ENCODE measurements around the gene CLTA. TPM values are rescaled to one million over a fixed set of nuclear protein-coding genes. Genes with fewer than 3 reads are reported as not detected.

Gene CLTA
- total RNA-seq, 2 experiments from 2014 or later, result 32.0 to 32.8 TPM

DNA sequence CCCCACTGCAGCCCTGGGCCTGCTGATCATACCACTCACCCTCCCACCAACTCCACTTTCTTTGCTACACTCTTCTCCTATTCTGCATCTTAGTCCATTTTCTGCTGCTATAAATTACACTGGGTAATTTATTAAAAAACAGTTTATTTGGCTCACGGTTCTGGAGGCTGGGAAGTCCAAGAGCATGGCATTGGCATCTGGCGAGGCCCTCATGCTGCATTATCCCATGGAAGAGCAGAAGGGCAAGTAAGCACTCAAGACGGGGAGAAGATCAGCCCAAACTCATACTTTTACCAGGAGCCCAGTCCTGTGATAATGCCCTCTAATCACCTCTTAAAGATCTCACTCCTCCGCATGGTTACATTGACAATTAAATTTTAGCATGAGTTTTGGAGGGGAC is 44.8 kb upstream of the CLTA start:
- Histone ChIP-seq H3K9me3 (ENCODE audit: control insufficient read depth in 1 of 2, insufficient read depth in 1 of 2, low read length in 2 of 2) (peaks cover 7 to 12% of the 10 kb centered on the region in 2 experiments), H3K36me3 (ENCODE audit: insufficient read depth, low read length) (peaks cover 32% of the 10 kb centered on the region), H3K27ac (ENCODE audit: low read depth in 1 of 2, low read length in 2 of 2) (no peak overlapping the region), H3K27me3 (ENCODE audit: control insufficient read depth in 1 of 2, insufficient read depth in 2 of 2, low read length in 2 of 2) (no peaks in the 10 kb centered on the region), H3K4me1 (ENCODE audit: insufficient read depth, low read length) (peaks cover 99% of the 10 kb centered on the region), H3K4me3 (ENCODE audit: low read length) (no peak overlapping the region)
- ATAC-seq (ENCODE audit: poor library complexity) (no peak), DNase-seq (no peak)
- POLR2A ChIA-PET, result no interaction called here
- Mint-ChIP-seq H3K9me3 (peaks cover 10% of the 10 kb centered on the region), H3K36me3 (ENCODE audit: low read depth) (peaks cover 53% of the 10 kb centered on the region), H3K4me1 (ENCODE audit: low read depth) (peaks cover 91% of the 10 kb centered on the region), H3K27me3 (no peaks in the 10 kb centered on the region), H3K4me3 (peak overlapping the region; percentile 30), H3K27ac (peak overlapping the region; percentile 98)
- CTCF ChIA-PET, result interaction anchor here (1.5 to 2.0 kb wide), 2 partner anchors 9 to 21 kb away, joined by 3 to 6 read pairs; partner anchors contain the start of gene GLIPR2
- intact Hi-C loops (cut with DNase I, micrococcal nuclease), result no loop called here
- TF ChIP-seq, protein P1, sequence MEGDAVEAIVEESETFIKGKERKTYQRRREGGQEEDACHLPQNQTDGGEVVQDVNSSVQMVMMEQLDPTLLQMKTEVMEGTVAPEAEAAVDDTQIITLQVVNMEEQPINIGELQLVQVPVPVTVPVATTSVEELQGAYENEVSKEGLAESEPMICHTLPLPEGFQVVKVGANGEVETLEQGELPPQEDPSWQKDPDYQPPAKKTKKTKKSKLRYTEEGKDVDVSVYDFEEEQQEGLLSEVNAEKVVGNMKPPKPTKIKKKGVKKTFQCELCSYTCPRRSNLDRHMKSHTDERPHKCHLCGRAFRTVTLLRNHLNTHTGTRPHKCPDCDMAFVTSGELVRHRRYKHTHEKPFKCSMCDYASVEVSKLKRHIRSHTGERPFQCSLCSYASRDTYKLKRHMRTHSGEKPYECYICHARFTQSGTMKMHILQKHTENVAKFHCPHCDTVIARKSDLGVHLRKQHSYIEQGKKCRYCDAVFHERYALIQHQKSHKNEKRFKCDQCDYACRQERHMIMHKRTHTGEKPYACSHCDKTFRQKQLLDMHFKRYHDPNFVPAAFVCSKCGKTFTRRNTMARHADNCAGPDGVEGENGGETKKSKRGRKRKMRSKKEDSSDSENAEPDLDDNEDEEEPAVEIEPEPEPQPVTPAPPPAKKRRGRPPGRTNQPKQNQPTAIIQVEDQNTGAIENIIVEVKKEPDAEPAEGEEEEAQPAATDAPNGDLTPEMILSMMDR (IDR thresholded peaks at IDR 0.05), result no peak

DNA sequence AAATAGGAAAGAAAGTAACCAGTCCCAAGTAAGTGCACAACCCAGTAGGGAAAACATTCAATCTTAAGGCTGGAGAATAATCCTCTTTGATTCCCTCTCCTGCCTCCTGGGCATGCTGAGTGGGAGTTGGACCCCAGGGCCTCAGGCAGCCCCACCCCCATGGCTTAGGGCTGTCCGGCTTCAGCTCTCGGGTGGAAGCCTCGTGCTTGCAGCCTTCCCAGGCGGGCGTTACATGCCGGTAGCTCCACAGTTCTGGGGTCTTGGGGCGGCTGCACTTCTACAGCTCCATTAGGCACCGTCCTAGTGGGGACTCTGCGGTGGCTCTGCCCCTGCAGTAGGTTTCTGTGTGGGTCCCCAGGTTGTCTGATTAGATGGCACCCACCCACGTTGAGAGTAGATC is 44.1 kb upstream of the CLTA start:
- Histone ChIP-seq H3K4me3 (ENCODE audit: low read length) (no peak overlapping the region), H3K27me3 (ENCODE audit: control insufficient read depth in 1 of 2, insufficient read depth in 2 of 2, low read length in 2 of 2) (no peaks in the 10 kb centered on the region), H3K36me3 (ENCODE audit: insufficient read depth, low read length) (peaks cover 32% of the 10 kb centered on the region), H3K9me3 (ENCODE audit: control insufficient read depth in 1 of 2, insufficient read depth in 1 of 2, low read length in 2 of 2) (peaks cover 7 to 12% of the 10 kb centered on the region in 2 experiments), H3K4me1 (ENCODE audit: insufficient read depth, low read length) (peaks cover 99% of the 10 kb centered on the region), H3K27ac (ENCODE audit: low read depth in 1 of 2, low read length in 2 of 2) (no peak overlapping the region)
- Mint-ChIP-seq H3K36me3 (ENCODE audit: low read depth) (peaks cover 53% of the 10 kb centered on the region), H3K27ac (peak overlapping the region; percentile 98), H3K4me3 (no peak overlapping the region), H3K9me3 (peaks cover 10% of the 10 kb centered on the region), H3K4me1 (ENCODE audit: low read depth) (peaks cover 91% of the 10 kb centered on the region), H3K27me3 (no peaks in the 10 kb centered on the region)
- intact Hi-C loops (cut with DNase I, micrococcal nuclease), result no loop called here
- peak in 1 of 14 experiments; percentile 4 for DNase-seq
- ATAC-seq (ENCODE audit: poor library complexity), result no peak
- ChIA-PET CTCF (interaction anchor here (1.5 to 2.0 kb wide), 2 partner anchors 10 to 20 kb away, joined by 3 to 6 read pairs; partner anchors contain the start of gene GLIPR2), POLR2A (no interaction called here)
- TF ChIP-seq, protein P1 (IDR thresholded peaks at IDR 0.05), result no peak

DNA sequence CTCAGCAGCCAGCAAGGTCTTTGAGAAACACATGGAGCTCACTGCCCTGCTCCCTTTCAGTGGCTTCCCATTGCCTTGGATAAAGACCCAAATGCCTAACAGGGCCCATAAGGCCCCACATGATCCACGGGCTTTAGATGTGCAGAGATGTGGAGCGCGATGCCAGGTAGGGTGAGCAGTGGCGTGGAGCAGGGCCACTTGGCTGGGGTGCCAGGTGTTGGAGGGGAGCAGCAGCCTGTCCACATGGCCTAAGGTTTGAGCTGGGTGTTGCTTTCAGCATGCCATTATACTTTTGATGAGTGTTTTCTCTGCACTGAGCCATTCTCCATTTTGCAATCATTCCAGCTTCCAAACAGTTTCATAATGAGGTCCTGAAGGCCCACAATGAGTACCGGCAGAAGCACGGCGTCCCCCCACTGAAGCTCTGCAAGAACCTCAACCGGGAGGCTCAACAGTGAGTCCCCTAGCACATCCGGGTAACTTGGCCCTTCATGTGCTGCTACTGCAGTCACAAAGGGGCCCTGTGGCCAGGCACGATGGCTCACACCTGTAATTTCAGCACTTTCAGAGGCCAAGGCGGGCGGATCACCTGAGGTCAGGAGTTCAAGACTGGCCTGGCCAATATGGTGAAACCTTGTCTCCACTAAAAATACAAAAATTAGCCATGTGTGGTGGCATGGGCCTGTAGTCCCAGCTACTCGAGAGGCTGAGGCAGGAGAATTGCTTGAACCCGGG is 43.1 kb upstream of the CLTA start:
- peak overlapping the region in 1 of 2 donors; percentile 3 for H3K27ac ChIP-seq (ENCODE audit: low read depth in 1 of 2, low read length in 2 of 2)
- H3K36me3 ChIP-seq (ENCODE audit: insufficient read depth, low read length), result peaks cover 26% of the 10 kb centered on the region
- no peak overlapping the region for H3K4me3 ChIP-seq (ENCODE audit: low read length)
- DNase-seq, result peak in 1 of 14 experiments; percentile 7
- peak overlapping the region; percentile 98 for H3K27ac Mint-ChIP-seq
- peak overlapping the region; percentile 38 for H3K4me3 Mint-ChIP-seq
- ATAC-seq (ENCODE audit: poor library complexity), result no peak
- TF ChIP-seq, protein P1 (IDR thresholded peaks at IDR 0.05), result no peak
- ChIA-PET POLR2A (interaction anchor here (1.7 kb wide), 1 partner anchor 11 kb away, joined by 6 read pairs; the partner anchor contains the start of gene GLIPR2), CTCF (interaction anchor here (1.5 to 2.0 kb wide), 2 partner anchors 11 to 19 kb away, joined by 3 to 6 read pairs; partner anchors contain the start of gene GLIPR2)
- H3K27me3 ChIP-seq (ENCODE audit: control insufficient read depth in 1 of 2, insufficient read depth in 2 of 2, low read length in 2 of 2), result no peaks in the 10 kb centered on the region
- peaks cover 99% of the 10 kb centered on the region for H3K4me1 ChIP-seq (ENCODE audit: insufficient read depth, low read length)
- intact Hi-C loops (cut with DNase I, micrococcal nuclease), result loop anchor here in 1 of 2 experiments (1.0 kb wide), 1 partner anchor 10 kb away; no protein-coding TSS in a partner anchor
- no peaks in the 10 kb centered on the region for H3K27me3 Mint-ChIP-seq
- peaks cover 89% of the 10 kb centered on the region for H3K4me1 Mint-ChIP-seq (ENCODE audit: low read depth)
- H3K9me3 ChIP-seq (ENCODE audit: control insufficient read depth in 1 of 2, insufficient read depth in 1 of 2, low read length in 2 of 2), result peaks cover 7 to 12% of the 10 kb centered on the region in 2 experiments
- peaks cover 59% of the 10 kb centered on the region for H3K36me3 Mint-ChIP-seq (ENCODE audit: low read depth)
- H3K9me3 Mint-ChIP-seq, result peaks cover 10% of the 10 kb centered on the region

Measured in CD4-positive, alpha-beta T cell (primary cell).